ENCODE data around the gene DOK5.

DOK5 gene

DNA sequence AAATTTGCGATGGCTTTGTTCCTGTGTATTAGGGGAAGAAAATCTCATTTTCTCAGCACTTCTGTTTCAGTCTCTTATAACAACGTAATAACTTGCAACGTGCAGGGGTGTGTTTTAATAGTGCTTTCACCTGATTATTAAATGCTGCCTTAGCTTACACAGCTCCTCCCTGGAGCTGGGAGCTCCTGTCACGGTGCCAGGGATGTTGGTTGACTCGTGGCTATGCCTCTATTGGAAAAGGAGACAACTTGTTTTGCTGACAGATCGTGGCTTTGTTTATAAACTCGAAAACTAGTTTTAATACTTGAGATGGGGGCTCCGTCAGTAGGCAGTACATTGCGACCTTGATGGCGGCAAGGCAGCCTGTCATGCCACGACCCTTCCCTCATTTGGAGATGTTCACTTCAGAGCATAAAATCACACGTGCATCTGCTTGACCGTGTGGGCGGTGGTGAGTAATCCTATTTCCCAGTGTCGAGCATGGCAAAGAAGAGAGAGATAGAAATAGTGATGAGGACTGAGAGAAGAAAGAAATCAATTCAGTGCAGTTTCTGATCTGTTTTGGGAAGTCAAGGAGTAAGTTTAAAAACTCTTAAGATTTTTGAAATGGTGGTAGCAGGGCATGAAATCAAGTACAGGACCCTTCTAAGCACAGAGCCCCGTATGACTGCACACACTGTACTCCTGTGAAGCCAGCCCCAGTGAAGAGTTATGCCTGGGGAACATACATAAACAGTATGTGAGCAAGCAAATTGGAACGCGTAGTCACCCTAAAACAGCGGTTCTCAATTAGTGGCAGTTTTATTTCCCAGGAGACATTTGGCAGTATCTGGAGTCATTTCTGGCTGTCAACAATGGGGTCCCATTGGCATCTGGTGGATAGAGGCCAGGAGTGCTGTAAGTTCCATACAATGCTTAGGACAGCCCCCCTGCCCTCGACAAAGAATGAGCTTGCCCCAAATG lies 147.2 kb downstream of the DOK5 start:
- FAIRE-seq (no peak), DNase-seq (ENCODE audit: insufficient read length, low spot score) (no peak)
- TF ChIP-seq, protein P1, sequence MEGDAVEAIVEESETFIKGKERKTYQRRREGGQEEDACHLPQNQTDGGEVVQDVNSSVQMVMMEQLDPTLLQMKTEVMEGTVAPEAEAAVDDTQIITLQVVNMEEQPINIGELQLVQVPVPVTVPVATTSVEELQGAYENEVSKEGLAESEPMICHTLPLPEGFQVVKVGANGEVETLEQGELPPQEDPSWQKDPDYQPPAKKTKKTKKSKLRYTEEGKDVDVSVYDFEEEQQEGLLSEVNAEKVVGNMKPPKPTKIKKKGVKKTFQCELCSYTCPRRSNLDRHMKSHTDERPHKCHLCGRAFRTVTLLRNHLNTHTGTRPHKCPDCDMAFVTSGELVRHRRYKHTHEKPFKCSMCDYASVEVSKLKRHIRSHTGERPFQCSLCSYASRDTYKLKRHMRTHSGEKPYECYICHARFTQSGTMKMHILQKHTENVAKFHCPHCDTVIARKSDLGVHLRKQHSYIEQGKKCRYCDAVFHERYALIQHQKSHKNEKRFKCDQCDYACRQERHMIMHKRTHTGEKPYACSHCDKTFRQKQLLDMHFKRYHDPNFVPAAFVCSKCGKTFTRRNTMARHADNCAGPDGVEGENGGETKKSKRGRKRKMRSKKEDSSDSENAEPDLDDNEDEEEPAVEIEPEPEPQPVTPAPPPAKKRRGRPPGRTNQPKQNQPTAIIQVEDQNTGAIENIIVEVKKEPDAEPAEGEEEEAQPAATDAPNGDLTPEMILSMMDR (IDR thresholded peaks at IDR 0.05; ENCODE audit: insufficient read depth, missing control alignments) = no peak

DNA sequence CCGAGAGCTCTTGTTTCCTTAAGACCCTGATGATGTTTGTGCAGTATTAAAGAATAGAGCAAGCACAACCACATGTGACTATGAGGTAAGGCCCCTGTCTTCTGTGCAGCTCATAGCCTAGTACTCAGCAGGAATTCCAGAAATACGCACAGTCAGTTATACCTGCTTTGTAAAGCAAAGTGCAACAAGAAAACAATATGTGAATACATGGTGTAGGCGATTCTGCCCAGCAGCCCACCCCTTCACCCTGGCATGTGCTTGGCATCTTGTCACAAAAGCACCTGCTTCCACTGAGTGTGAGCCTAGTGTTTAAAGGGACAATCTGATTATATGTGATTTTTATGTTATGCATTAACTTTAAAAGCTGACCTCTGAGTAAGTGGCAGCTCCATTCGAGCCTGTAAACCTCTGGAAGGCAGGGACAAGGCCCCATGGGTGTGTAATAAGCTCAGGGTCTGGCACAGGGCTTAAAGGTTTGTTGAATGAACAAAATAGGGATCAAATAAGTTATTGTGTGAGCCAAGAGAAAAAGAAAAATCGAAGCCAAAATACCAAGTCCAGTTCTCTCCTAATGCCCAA lies 148.7 kb downstream of the DOK5 start:
- no peak for FAIRE-seq
- DNase-seq (ENCODE audit: insufficient read length, low spot score) = no peak
- TF ChIP-seq, protein P1 (IDR thresholded peaks at IDR 0.05; ENCODE audit: insufficient read depth, missing control alignments) = no peak

DNA sequence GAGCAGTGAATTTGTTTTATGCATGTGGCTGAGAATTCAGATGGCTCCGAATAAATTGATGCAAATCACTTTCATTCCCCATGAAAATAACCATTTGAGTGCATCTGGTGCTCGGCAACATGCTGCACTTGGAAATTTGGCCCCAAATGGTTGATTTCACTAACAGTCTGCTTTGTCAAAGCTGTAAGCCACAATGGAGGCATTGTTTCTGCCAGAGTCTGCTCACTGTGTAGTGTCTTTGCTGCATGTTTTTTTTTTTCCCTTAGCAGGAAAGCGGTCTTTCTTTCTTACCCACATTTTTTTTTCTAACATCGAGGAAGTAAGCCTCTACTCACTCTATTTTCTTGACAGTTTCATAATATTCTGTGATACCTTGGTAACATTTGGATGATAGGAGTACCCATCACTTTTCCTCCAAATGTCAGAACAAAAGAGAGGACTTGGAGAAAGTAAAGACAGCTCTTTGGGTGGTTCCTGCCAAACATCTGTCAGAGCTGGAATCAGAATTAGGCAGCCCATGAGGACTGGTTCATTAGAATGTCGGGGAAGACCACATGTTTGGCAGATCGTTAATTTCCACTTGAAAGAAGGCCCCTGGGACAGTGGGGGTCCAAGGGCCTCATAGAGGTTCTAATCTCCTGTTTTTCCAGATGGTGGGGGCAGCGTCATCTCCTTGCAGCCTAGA lies 149.5 kb downstream of the DOK5 start:
- FAIRE-seq (no peak), DNase-seq (ENCODE audit: insufficient read length, low spot score) (no peak)
- TF ChIP-seq, protein P1 (IDR thresholded peaks at IDR 0.05; ENCODE audit: insufficient read depth, missing control alignments) = no peak

DNA sequence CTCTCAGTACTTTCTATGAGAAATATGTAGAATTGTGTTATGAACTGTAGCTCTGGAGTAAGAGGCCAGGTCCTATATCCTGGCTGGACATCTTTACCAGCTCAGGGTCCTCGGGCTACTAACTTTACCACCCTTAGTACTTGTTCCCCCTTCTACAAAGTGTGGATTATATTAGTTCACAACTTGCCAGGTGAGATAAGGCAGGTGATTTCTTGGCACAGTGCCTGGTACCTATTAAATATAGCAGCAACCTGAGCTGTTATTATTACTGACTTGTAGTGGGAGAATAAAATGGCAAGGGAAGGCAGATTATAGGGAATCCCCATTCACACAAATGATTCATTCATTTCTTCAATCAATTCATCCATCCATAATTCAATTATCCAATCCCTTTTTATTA lies 150.1 kb downstream of the DOK5 start:
- TF ChIP-seq, protein P1 (IDR thresholded peaks at IDR 0.05; ENCODE audit: insufficient read depth, missing control alignments) = no peak
- DNase-seq (ENCODE audit: insufficient read length, low spot score) = no peak
- FAIRE-seq = no peak

DNA sequence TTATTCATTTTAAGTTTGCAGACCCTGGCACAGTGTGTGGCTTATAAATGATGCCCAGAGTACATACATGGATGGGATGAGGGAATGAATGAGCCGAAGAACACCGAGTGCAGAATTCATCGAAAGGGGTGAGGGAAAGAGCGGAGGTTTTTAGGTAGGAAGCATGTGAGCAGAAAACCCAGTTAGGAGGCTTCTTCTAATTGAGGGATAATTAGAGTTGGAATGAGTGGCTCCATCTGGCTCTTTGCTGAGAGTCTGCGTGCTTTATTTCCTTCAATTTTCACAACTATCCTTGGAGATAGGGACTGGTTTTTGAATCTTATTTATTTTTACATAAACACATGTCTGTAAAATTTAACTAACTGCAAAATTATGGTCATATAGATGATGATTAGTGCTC lies 150.7 kb downstream of the DOK5 start:
- no peak for FAIRE-seq
- TF ChIP-seq, protein P1 (IDR thresholded peaks at IDR 0.05; ENCODE audit: insufficient read depth, missing control alignments) = no peak
- DNase-seq (ENCODE audit: insufficient read length, low spot score) = no peak

DNA sequence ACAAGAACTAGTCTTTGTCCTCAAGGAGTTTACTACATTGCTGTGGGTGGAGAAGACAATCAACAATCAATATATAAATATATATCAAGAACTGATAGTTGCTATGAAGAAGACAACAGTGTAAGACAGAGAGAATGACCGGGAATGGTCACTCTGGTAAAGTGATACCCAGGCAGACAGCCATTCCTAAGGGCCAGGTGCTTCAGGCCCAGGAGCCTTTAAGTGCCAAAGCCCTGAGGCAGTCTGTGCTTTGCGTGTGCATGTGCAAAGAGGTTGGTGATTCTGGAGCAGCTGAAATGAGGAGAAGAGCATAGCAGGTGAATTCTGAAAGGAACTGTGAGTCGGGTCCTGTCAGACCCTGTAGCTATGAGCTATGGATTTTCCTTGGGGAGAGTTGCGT lies 154.2 kb downstream of the DOK5 start:
- TF ChIP-seq, protein P1 (IDR thresholded peaks at IDR 0.05; ENCODE audit: insufficient read depth, missing control alignments) = no peak
- DNase-seq (ENCODE audit: insufficient read length, low spot score) (no peak), FAIRE-seq (no peak)
